Loucy (cell line): ENCODE measurements around the gene ADARB1.

ENCODE experiments used
- H2AFZ ChIP-seq: fragments of 200-600 bp; sonication (generic); 2 replicates; pipeline ENCODE4 v1.6.0; 2016; ENCODE audit warnings: antibody characterized with exemption, mild to moderate bottlenecking, low read length, moderate library complexity
- H3F3A ChIP-seq: fragments of 200-600 bp; 2 replicates; pipeline ENCODE4 v1.6.0; 2016; ENCODE audit warnings: antibody characterized with exemption, low read depth, mild to moderate bottlenecking
- H3K27me3 ChIP-seq: fragments of 200-600 bp; sonication (generic); 2 replicates; pipeline ENCODE4 v1.6.1; 2014; ENCODE audit warnings: low read length, mild to moderate bottlenecking; ENCODE audit not compliant: insufficient read depth, poor library complexity, severe bottlenecking
- H3K36me3 ChIP-seq: fragments of 200-600 bp; sonication (generic); 2 replicates; pipeline ENCODE4 v1.6.1; 2016; ENCODE audit warnings: low read length; ENCODE audit not compliant: insufficient read depth
- H3K4me1 ChIP-seq: fragments of 200-600 bp; sonication (generic); 2 replicates; pipeline ENCODE4 v1.5.1; 2014; ENCODE audit warnings: low read length, mild to moderate bottlenecking; ENCODE audit not compliant: insufficient read depth, poor library complexity, severe bottlenecking
- H3K4me2 ChIP-seq: fragments of 200-600 bp; sonication (generic); 2 replicates; pipeline ENCODE4 v1.6.0; 2014; ENCODE audit warnings: antibody characterized with exemption, low read length, low read depth, mild to moderate bottlenecking; ENCODE audit not compliant: poor library complexity, severe bottlenecking
- H3K4me3 ChIP-seq: fragments of 200-600 bp; sonication (generic); 2 replicates; pipeline ENCODE4 v1.5.1; 2014; ENCODE audit warnings: low read length, mild to moderate bottlenecking, mixed read lengths; ENCODE audit not compliant: poor library complexity, severe bottlenecking
- H3K79me2 ChIP-seq: fragments of 200-600 bp; sonication (generic); 2 replicates; pipeline ENCODE4 v1.6.1; 2014; ENCODE audit warnings: low read length; ENCODE audit not compliant: insufficient read depth
- H3K9ac ChIP-seq: fragments of 200-600 bp; sonication (generic); 2 replicates; pipeline ENCODE4 v1.6.0; 2014; ENCODE audit warnings: mild to moderate bottlenecking, low read depth, low read length, moderate library complexity; ENCODE audit not compliant: poor library complexity, severe bottlenecking
- H3K9me2 ChIP-seq: fragments of 200-600 bp; sonication (generic); replicated peaks from 2 replicates; pipeline ENCODE4 v1.6.1; 2016; ENCODE audit warnings: low read depth, low read length, mixed read lengths
- H3K9me3 ChIP-seq: fragments of 200-600 bp; sonication (generic); 2 replicates; pipeline ENCODE4 v1.6.1; 2014; ENCODE audit warnings: mild to moderate bottlenecking, antibody characterized with exemption, low read length, low read depth; ENCODE audit not compliant: insufficient read depth
- H4K20me1 ChIP-seq: fragments of 200-600 bp; sonication (generic); 2 replicates; pipeline ENCODE4 v1.6.0; 2014; ENCODE audit warnings: antibody characterized with exemption, low read length, mild to moderate bottlenecking; ENCODE audit not compliant: insufficient read depth, poor library complexity, severe bottlenecking
- EZH2phosphoT487 ChIP-seq: fragments of 200-600 bp; IDR thresholded peaks from 2 replicates; pipeline ENCODE4 v1.6.1; 2018; ENCODE audit warnings: antibody characterized with exemption, mild to moderate bottlenecking, moderate library complexity, borderline replicate concordance
- TF ChIP-seq, protein P1 (sequence below): fragments of 200-600 bp; sonication (generic); conservative IDR thresholded peaks from 2 replicates; pipeline ENCODE4 v1.5.1; 2014; ENCODE audit warnings: mild to moderate bottlenecking, antibody characterized with exemption, low read length

The ADARB1 gene

DNA sequence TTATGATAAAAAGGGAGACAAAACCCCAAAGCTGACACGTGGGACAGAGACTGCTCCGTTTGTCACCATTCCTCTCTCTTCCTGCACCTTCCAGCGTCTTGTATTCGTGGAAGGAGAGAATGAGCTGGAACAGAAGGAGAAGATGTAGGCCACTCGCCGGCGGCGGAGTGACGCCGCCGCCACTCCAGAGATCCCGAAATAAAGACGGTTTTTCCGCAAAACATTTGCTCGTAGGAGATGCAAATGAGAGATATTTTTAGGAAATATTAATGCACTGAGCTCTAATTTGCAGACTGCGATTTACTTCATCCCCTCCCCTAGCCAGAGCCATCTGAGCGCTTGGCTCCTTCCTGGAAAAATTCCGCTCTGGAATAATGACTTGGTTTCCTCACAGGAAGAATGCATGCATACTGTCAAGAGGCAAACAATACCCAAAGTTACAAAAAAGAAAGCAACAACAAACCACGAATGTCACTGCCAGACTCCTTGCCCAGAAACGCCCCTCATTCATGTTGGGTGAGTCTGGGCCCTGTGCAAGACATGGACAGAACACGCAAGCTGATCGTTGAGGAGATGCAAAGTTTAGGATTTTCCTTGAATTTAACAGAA is 18.0 kb upstream of the ADARB1 start:
- Histone ChIP-seq H3K79me2 (no peaks in the 10 kb centered on the region), H3K9me3 (no peaks in the 10 kb centered on the region), H2AFZ (no peak overlapping the region), H3F3A (no peaks in the 10 kb centered on the region), H3K27me3 (no peaks in the 10 kb centered on the region), H3K4me3 (no peak overlapping the region), H3K4me1 (no peaks in the 10 kb centered on the region), H3K36me3 (no peaks in the 10 kb centered on the region), H3K9ac (no peak overlapping the region), H4K20me1 (no peaks in the 10 kb centered on the region), H3K4me2 (no peak overlapping the region), H3K9me2 (no peaks in the 10 kb centered on the region)
- TF ChIP-seq, protein P1, sequence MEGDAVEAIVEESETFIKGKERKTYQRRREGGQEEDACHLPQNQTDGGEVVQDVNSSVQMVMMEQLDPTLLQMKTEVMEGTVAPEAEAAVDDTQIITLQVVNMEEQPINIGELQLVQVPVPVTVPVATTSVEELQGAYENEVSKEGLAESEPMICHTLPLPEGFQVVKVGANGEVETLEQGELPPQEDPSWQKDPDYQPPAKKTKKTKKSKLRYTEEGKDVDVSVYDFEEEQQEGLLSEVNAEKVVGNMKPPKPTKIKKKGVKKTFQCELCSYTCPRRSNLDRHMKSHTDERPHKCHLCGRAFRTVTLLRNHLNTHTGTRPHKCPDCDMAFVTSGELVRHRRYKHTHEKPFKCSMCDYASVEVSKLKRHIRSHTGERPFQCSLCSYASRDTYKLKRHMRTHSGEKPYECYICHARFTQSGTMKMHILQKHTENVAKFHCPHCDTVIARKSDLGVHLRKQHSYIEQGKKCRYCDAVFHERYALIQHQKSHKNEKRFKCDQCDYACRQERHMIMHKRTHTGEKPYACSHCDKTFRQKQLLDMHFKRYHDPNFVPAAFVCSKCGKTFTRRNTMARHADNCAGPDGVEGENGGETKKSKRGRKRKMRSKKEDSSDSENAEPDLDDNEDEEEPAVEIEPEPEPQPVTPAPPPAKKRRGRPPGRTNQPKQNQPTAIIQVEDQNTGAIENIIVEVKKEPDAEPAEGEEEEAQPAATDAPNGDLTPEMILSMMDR = no peak

DNA sequence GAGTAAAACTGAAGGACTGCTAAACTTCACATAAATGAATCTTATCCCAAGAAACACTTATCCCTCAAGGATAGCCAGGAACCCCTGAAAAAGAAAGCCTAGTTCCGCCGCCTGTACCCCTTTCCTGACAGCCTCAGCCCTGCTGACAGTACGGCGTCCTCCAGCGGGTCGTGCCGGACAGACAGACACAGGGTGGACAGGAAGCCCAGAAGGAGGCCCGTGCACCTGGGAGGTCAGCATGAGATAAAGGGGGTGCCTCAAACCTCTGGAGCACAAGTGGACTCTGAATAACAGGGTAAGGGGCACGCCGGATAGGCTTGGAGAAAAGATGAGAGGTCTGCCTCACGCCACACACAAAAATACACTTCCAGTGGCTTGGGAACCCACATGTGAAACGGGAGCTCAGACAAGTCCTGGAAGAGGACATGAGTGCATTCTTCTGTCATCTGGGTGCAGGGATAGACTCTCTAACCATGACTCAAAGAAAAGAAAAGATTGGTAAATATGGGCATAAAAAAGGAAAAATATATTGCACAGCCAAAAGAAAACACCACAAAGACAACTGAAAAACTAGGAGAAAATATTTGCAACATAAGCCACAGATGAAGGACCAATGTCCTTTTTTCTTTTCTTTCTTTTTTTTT is 17.3 kb upstream of the ADARB1 start:
- no peaks in the 10 kb centered on the region for H3K27me3 ChIP-seq
- H3K4me1 ChIP-seq = no peaks in the 10 kb centered on the region
- H3K9me3 ChIP-seq = no peaks in the 10 kb centered on the region
- no peaks in the 10 kb centered on the region for H3K36me3 ChIP-seq
- H3K9ac ChIP-seq = no peak overlapping the region
- H4K20me1 ChIP-seq = no peaks in the 10 kb centered on the region
- H3K9me2 ChIP-seq = no peaks in the 10 kb centered on the region
- no peak overlapping the region for H3K4me3 ChIP-seq
- no peaks in the 10 kb centered on the region for H3K79me2 ChIP-seq
- H3K4me2 ChIP-seq = no peak overlapping the region
- TF ChIP-seq, protein P1 = no peak
- TF ChIP-seq EZH2phosphoT487 = no peak
- no peaks in the 10 kb centered on the region for H3F3A ChIP-seq
- H2AFZ ChIP-seq = no peak overlapping the region

DNA sequence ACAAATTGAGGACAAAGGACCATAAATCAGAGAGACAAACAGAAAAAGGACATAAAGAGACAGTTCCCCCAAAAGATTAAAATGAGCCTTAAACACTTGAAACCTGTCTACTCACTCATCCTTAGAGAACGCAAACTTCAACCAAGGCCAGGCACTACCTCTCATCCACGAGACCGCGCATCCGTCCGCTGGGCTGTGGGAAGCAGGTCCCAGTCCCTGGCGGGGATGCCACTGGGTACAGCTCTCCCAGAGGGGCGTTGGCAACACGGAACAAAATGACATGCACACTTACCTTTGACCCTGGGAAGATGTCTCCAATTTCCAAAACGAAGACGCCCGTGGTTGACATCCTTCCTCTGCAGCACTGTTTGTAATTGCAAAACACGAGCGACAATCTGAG is 16.5 kb upstream of the ADARB1 start:
- Histone ChIP-seq H2AFZ (no peak overlapping the region), H3K9me2 (no peaks in the 10 kb centered on the region), H3K36me3 (no peaks in the 10 kb centered on the region), H3K4me2 (no peak overlapping the region), H3K4me3 (no peak overlapping the region), H3K79me2 (no peaks in the 10 kb centered on the region), H3K27me3 (no peaks in the 10 kb centered on the region), H4K20me1 (no peaks in the 10 kb centered on the region), H3K4me1 (no peaks in the 10 kb centered on the region), H3K9ac (no peak overlapping the region), H3K9me3 (no peaks in the 10 kb centered on the region), H3F3A (no peaks in the 10 kb centered on the region)
- TF ChIP-seq, protein P1 = no peak
- no peak for TF ChIP-seq EZH2phosphoT487
